ENCODE measurements around the gene TTLL12. TPM values are rescaled to one million over a fixed set of nuclear protein-coding genes. Genes with fewer than 3 reads are reported as not detected.

TTLL12 gene
- total RNA-seq, 1 donor from 2014 or later: 40.9 TPM

GRCh38 chr22:43160497-43161126 is 26.3 kb downstream of the TTLL12 start:
- Mint-ChIP-seq H3K9me3 (ENCODE audit: low read depth) (no peaks in the 10 kb centered on the region), H3K4me3 (ENCODE audit: low read depth) (no peak overlapping the region), H3K36me3 (ENCODE audit: insufficient read depth) (no peaks in the 10 kb centered on the region)

GRCh38 chr22:43159484-43160178 is 27.3 kb downstream of the TTLL12 start:
- Mint-ChIP-seq H3K9me3 (ENCODE audit: low read depth) (no peaks in the 10 kb centered on the region), H3K4me1 (ENCODE audit: low read depth) (no peaks in the 10 kb centered on the region), H3K36me3 (ENCODE audit: insufficient read depth) (no peaks in the 10 kb centered on the region), H3K27ac (no peak overlapping the region), H3K4me3 (ENCODE audit: low read depth) (no peak overlapping the region), H3K27me3 (peaks cover 9% of the 10 kb centered on the region)
- peak; percentile 39 for TF ChIP-seq CTCF (IDR thresholded peaks at IDR 0.05; ENCODE audit: unreplicated experiment)
- DNase-seq (ENCODE audit: low spot score, unreplicated experiment): no peak

More at GRCh38 chr22:43160497-43161126, 26.3 kb downstream of the TTLL12 start:
- DNase-seq (ENCODE audit: low spot score, unreplicated experiment): no peak
- no peaks in the 10 kb centered on the region for H3K4me1 Mint-ChIP-seq (ENCODE audit: low read depth)
- peaks cover 9% of the 10 kb centered on the region for H3K27me3 Mint-ChIP-seq
- no peak for TF ChIP-seq CTCF (IDR thresholded peaks at IDR 0.05; ENCODE audit: unreplicated experiment)
- no peak overlapping the region for H3K27ac Mint-ChIP-seq

GRCh38 chr22:43158778-43159483 is 28.0 kb downstream of the TTLL12 start:
- DNase-seq (ENCODE audit: low spot score, unreplicated experiment): no peak
- no peaks in the 10 kb centered on the region for H3K36me3 Mint-ChIP-seq (ENCODE audit: insufficient read depth)
- TF ChIP-seq CTCF (IDR thresholded peaks at IDR 0.05; ENCODE audit: unreplicated experiment): no peak
- no peak overlapping the region for H3K4me3 Mint-ChIP-seq (ENCODE audit: low read depth)
- no peaks in the 10 kb centered on the region for H3K9me3 Mint-ChIP-seq (ENCODE audit: low read depth)
- H3K27ac Mint-ChIP-seq: no peak overlapping the region
- H3K27me3 Mint-ChIP-seq: peaks cover 2% of the 10 kb centered on the region
- no peaks in the 10 kb centered on the region for H3K4me1 Mint-ChIP-seq (ENCODE audit: low read depth)

- no peak for DNase-seq (ENCODE audit: low spot score, unreplicated experiment)
- Mint-ChIP-seq H3K27ac (no peak overlapping the region), H3K27me3 (peaks cover 2% of the 10 kb centered on the region), H3K9me3 (ENCODE audit: low read depth) (no peaks in the 10 kb centered on the region), H3K4me1 (ENCODE audit: low read depth) (no peaks in the 10 kb centered on the region), H3K36me3 (ENCODE audit: insufficient read depth) (no peaks in the 10 kb centered on the region), H3K4me3 (ENCODE audit: low read depth) (no peak overlapping the region)
- TF ChIP-seq CTCF (IDR thresholded peaks at IDR 0.05; ENCODE audit: unreplicated experiment): no peak
Observed at GRCh38 chr22:43157874-43158546, 28.9 kb downstream of the TTLL12 start.

GRCh38 chr22:43156413-43156812 is 30.5 kb downstream of the TTLL12 start:
- H3K4me1 Mint-ChIP-seq (ENCODE audit: low read depth): no peaks in the 10 kb centered on the region
- no peaks in the 10 kb centered on the region for H3K36me3 Mint-ChIP-seq (ENCODE audit: insufficient read depth)
- no peak for DNase-seq (ENCODE audit: low spot score, unreplicated experiment)
- TF ChIP-seq CTCF (IDR thresholded peaks at IDR 0.05; ENCODE audit: unreplicated experiment): no peak
- no peak overlapping the region for H3K27ac Mint-ChIP-seq
- H3K9me3 Mint-ChIP-seq (ENCODE audit: low read depth): no peaks in the 10 kb centered on the region
- no peak overlapping the region for H3K4me3 Mint-ChIP-seq (ENCODE audit: low read depth)
- H3K27me3 Mint-ChIP-seq: peaks cover 6% of the 10 kb centered on the region
